LHCN-M2 (cell line): Measurements from ENCODE around the gene ACSF3. TPM values are rescaled to one million over a fixed set of nuclear protein-coding genes. Genes with fewer than 3 reads are reported as not detected.

Source experiments
- DNase-seq: peaks from one replicate; pipeline ENCODE4 v3.0.0-alpha.2; 2012; ENCODE audit warnings: low read depth
- polyA plus RNA-seq: library from polyadenylated mRNA; unstranded; fragments of >200 nt; gene quantifications from one replicate; pipeline ENCODE4 v1.2.1, GENCODE V29; 2012; ENCODE audit warnings: missing spikeins
- total RNA-seq: library from RNA; depleted of rRNA; stranded (reverse); fragments of >200 nt; gene quantifications from 2 replicates; pipeline ENCODE4 v1.2.3, GENCODE V29; 2014; rRNA removed

ACSF3 gene
- total RNA-seq = 18.3 and 18.9 TPM in 2 replicates
- polyA plus RNA-seq = 11.1 TPM

GRCh38 chr16:89093602-89094251, at the start of gene ACSF3:
Gene ACSF3, plus strand, starts transcription at chr16:89093852. Its CDS starts 6,830 bp downstream, at chr16:89100682.
- DNase-seq = peak; percentile 43

- DNase-seq = no peak
Observed at GRCh38 chr16:89044418-89045180, 49.1 kb upstream of the ACSF3 start.

GRCh38 chr16:89045181-89045815, 48.4 kb upstream of the ACSF3 start:
- DNase-seq = no peak

- no peak for DNase-seq
Observed at GRCh38 chr16:89045881-89046280, 47.8 kb upstream of the ACSF3 start.

- DNase-seq = no peak
Observed at GRCh38 chr16:89046491-89046890, 47.2 kb upstream of the ACSF3 start.

- no peak for DNase-seq
Observed at GRCh38 chr16:89047331-89048089, 46.1 kb upstream of the ACSF3 start.

GRCh38 chr16:89048090-89048725, 45.4 kb upstream of the ACSF3 start:
- DNase-seq = no peak

- DNase-seq = no peak
Observed at GRCh38 chr16:89048871-89049422, 44.7 kb upstream of the ACSF3 start.

- no peak for DNase-seq
Observed at GRCh38 chr16:89049484-89050118, 44.1 kb upstream of the ACSF3 start.

GRCh38 chr16:89050119-89050867, 43.4 kb upstream of the ACSF3 start:
- no peak for DNase-seq

GRCh38 chr16:89050868-89051311, 42.8 kb upstream of the ACSF3 start:
- no peak for DNase-seq

GRCh38 chr16:89051521-89052166, 42.0 kb upstream of the ACSF3 start:
- DNase-seq = no peak

GRCh38 chr16:89052191-89052889, 41.3 kb upstream of the ACSF3 start:
- DNase-seq = no peak

- DNase-seq = peak; percentile 39
Observed at GRCh38 chr16:89052890-89053724, 40.5 kb upstream of the ACSF3 start.

GRCh38 chr16:89053725-89054029, 40.0 kb upstream of the ACSF3 start:
- DNase-seq = no peak

- DNase-seq = no peak
Observed at GRCh38 chr16:89054261-89054661, 39.4 kb upstream of the ACSF3 start.

GRCh38 chr16:89054714-89055113, 38.9 kb upstream of the ACSF3 start:
- DNase-seq = no peak

- no peak for DNase-seq
Observed at GRCh38 chr16:89055313-89055712, 38.3 kb upstream of the ACSF3 start.
